HepG2 (cell line): ENCODE results near the gene PSMC3IP. TPM values are rescaled to one million over a fixed set of nuclear protein-coding genes. Genes with fewer than 3 reads are reported as not detected.
A peak's percentile ranks its signal among the peaks of the same experiment; 100 is the strongest.

ENCODE experiments used
- ATAC-seq: fragments of 200-7000 bp; cut with Tn5 transposase; 3 replicates; pipeline ENCODE4 v1.9.1; 2020; ENCODE audit warnings: mild to moderate bottlenecking, moderate library complexity
- BruUV-seq: library from RNA; stranded (reverse); fragments of 400-500 nt; replicated peaks from 2 replicates; lab custom pipeline; 2021; lab: Mats Ljungman, UMichigan
- CTCF ChIA-PET: fragments of 300-600 bp; formaldehyde crosslinking; extraction: SDS; loops from one replicate; lab custom pipeline; 2021; ENCODE audit warnings: low total read pairs, inconsistent platforms, low intra/inter-chr PET ratio; lab: Yijun Ruan, JAX
- POLR2A ChIA-PET: fragments of 350-600 bp; sonication (Branson Sonifier 250); formaldehyde crosslinking; loops from one replicate; lab custom pipeline; 2020; ENCODE audit warnings: antibody characterized with exemption, inconsistent platforms; lab: Yijun Ruan, JAX
- DNase-seq: peaks from one replicate; pipeline ENCODE4 v3.0.0-alpha.2; 2015; ENCODE audit warnings: low spot score
- FAIRE-seq: peaks from 3 replicates; lab custom pipeline; 2011; peaks lifted over from hg19 to GRCh38; lab: Jason Lieb, UNC
- H2AFZ ChIP-seq: one replicate; pipeline ENCODE4 v1.6.1; 2011; ENCODE audit warnings: low read length, inconsistent platforms
- H3K27ac ChIP-seq: fragments of 300-600 bp; 3 replicates; pipeline ENCODE4 v1.8.0; 2011; ENCODE audit warnings: mixed run types, mild to moderate bottlenecking, mixed read lengths, low read length, inconsistent platforms; ENCODE audit not compliant: insufficient read depth; ENCODE audit errors: extremely low read length
- H3K27me3 ChIP-seq, 2 experiments: fragments of 200-600 bp in 1 of 2; 2 replicates in 1 of 2; 3 replicates in 1 of 2; pipeline versions ENCODE4 v1.6.0 to v1.8.0; 2011; ENCODE audit warnings: low read length in 2 of 2, mild to moderate bottlenecking in 2 of 2, moderate library complexity in 2 of 2, inconsistent platforms in 1 of 2; ENCODE audit not compliant: insufficient read depth in 2 of 2, control insufficient read depth in 1 of 2
- H3K36me3 ChIP-seq, 2 experiments: fragments of 200-600 bp in 1 of 2; replicated peaks in 1 of 2; 2 replicates in 1 of 2; 3 replicates in 1 of 2; pipeline versions ENCODE4 v1.5.1 to v1.8.0; 2011; ENCODE audit warnings: low read length in 2 of 2, inconsistent platforms in 1 of 2; ENCODE audit not compliant: insufficient read depth in 2 of 2, control insufficient read depth in 1 of 2
- H3K4me1 ChIP-seq: 2 replicates; pipeline ENCODE4 v1.5.1; 2012; ENCODE audit warnings: low read length, inconsistent platforms; ENCODE audit not compliant: insufficient read depth
- H3K4me2 ChIP-seq: 2 replicates; pipeline ENCODE4 v1.6.0; 2011; ENCODE audit warnings: low read depth, low read length, inconsistent platforms
- H3K4me3 ChIP-seq, 3 experiments: fragments of 200-600 bp in 1 of 3; sonication (generic), shearing (Covaris generic) in 1 of 3; replicated peaks in 1 of 3; 2 replicates each; pipeline ENCODE4 v1.5.1; 2011 to 2016; ENCODE audit warnings: low read length in 3 of 3, inconsistent platforms in 2 of 3, low read depth in 2 of 3, mild to moderate bottlenecking in 2 of 3, control low read depth in 1 of 3, mixed read lengths in 1 of 3; ENCODE audit not compliant: insufficient read depth in 1 of 3
- H3K79me2 ChIP-seq: one replicate; pipeline ENCODE4 v1.6.1; 2011; ENCODE audit warnings: low read length, inconsistent platforms; ENCODE audit not compliant: insufficient read depth
- H3K9ac ChIP-seq: 2 replicates; pipeline ENCODE4 v1.6.0; 2011; ENCODE audit warnings: mild to moderate bottlenecking, low read depth, low read length, inconsistent platforms; ENCODE audit not compliant: insufficient read depth
- H3K9me3 ChIP-seq: 2 replicates; pipeline ENCODE4 v1.5.1; 2012; ENCODE audit warnings: mild to moderate bottlenecking, low read length
- H4K20me1 ChIP-seq: 2 replicates; pipeline ENCODE4 v1.6.0; 2011; ENCODE audit warnings: inconsistent platforms, mild to moderate bottlenecking, low read length, moderate library complexity; ENCODE audit not compliant: insufficient read depth
- ARID5B ChIP-seq: IDR thresholded peaks from 2 replicates; pipeline ENCODE4 v1.4.0; 2020; ENCODE audit warnings: mild to moderate bottlenecking, missing genetic modification reagents
- ETV6 ChIP-seq: sonication (generic); formaldehyde crosslinking; conservative IDR thresholded peaks from 2 replicates; pipeline ENCODE4 v1.4.0; 2020; ENCODE audit warnings: missing genetic modification reagents
- FOXK2 ChIP-seq: fragments of 450-650 bp; IDR thresholded peaks from 2 replicates; pipeline ENCODE4 v1.6.1; 2016
- GLI4 ChIP-seq: sonication (generic); formaldehyde crosslinking; IDR thresholded peaks from 2 replicates; pipeline ENCODE4 v1.5.1; 2020; ENCODE audit warnings: missing genetic modification reagents, mild to moderate bottlenecking, moderate library complexity, borderline replicate concordance
- HOXA3 ChIP-seq: sonication (generic); formaldehyde crosslinking; IDR thresholded peaks from 2 replicates; pipeline ENCODE4 v1.5.0; 2020; ENCODE audit warnings: missing genetic modification reagents
- IRF9 ChIP-seq: sonication (generic); formaldehyde crosslinking; IDR thresholded peaks from 2 replicates; pipeline ENCODE4 v1.8.0; 2022; ENCODE audit warnings: missing genetic modification reagents, mild to moderate bottlenecking, borderline replicate concordance
- KAT2B ChIP-seq: fragments of 150-350 bp; IDR thresholded peaks from 2 replicates; pipeline ENCODE4 v1.6.1; 2014; ENCODE audit warnings: low read depth, low read length, borderline replicate concordance
- KLF11 ChIP-seq: IDR thresholded peaks from 2 replicates; pipeline ENCODE4 v1.6.1; 2016; ENCODE audit warnings: missing compliant biosample characterization
- MIXL1 ChIP-seq: IDR thresholded peaks from 2 replicates; pipeline ENCODE4 v1.6.1; 2016
- PHF21A ChIP-seq: sonication (generic); formaldehyde crosslinking; IDR thresholded peaks from 2 replicates; pipeline ENCODE4 v1.5.0; 2020; ENCODE audit warnings: mild to moderate bottlenecking, missing genetic modification reagents
- RXRA ChIP-seq: sonication (generic); formaldehyde crosslinking; IDR thresholded peaks from 2 replicates; pipeline ENCODE4 v1.5.1; 2020; ENCODE audit warnings: missing genetic modification reagents
- WIZ ChIP-seq: sonication (generic); formaldehyde crosslinking; IDR thresholded peaks from 2 replicates; pipeline ENCODE4 v1.5.1; 2020; ENCODE audit warnings: mild to moderate bottlenecking, missing genetic modification reagents
- XRCC5 ChIP-seq: fragments of 200-400 bp; formaldehyde crosslinking; optimal IDR thresholded peaks from 2 replicates; pipeline ENCODE3; 2017; ENCODE audit warnings: mild to moderate bottlenecking, low read length
- ZBTB38 ChIP-seq: sonication (generic); formaldehyde crosslinking; IDR thresholded peaks from 2 replicates; pipeline ENCODE4 v1.5.1; 2020; ENCODE audit warnings: mild to moderate bottlenecking, missing genetic modification reagents
- ZBTB8A ChIP-seq: sonication (generic); formaldehyde crosslinking; IDR thresholded peaks from 2 replicates; pipeline ENCODE4 v1.4.0; 2020; ENCODE audit warnings: mild to moderate bottlenecking, low read depth, missing genetic modification reagents, borderline replicate concordance
- ZNF772 ChIP-seq: sonication (generic); formaldehyde crosslinking; IDR thresholded peaks from 2 replicates; pipeline ENCODE4 v1.5.0; 2020; ENCODE audit warnings: mild to moderate bottlenecking, missing genetic modification reagents
- ZNF782 ChIP-seq: sonication (generic); formaldehyde crosslinking; IDR thresholded peaks from 2 replicates; pipeline ENCODE4 v1.4.0; 2020; ENCODE audit warnings: missing genetic modification reagents, mild to moderate bottlenecking, borderline replicate concordance
- WGBS: methylation state at CpG from one replicate; pipeline ENCODE4 v1.1.6; 2017; ENCODE audit warnings: low lambda C conversion rate; 5-methylcytosine and 5-hydroxymethylcytosine counted together
- in situ Hi-C: cut with HindIII; loops from 2 replicates; pipeline ENCODE4 v1.10.0; 2017; ENCODE audit warnings: low pct_unique_long_range_greater_than_20kb; ENCODE audit not compliant: extremely low pct_ligation_motif_present
- intact Hi-C: fragments of 100-400 bp; cut with micrococcal nuclease; formaldehyde crosslinking; loops from one replicate; pipeline ENCODE4 v1.10.0; 2022; ENCODE audit not compliant: unreplicated experiment
- polyA plus RNA-seq, 8 experiments: library from polyadenylated mRNA; depleted of rRNA in 3 of 8; stranded (reverse) in 7 of 8; unstranded in 1 of 8; fragments of >200 nt; fragmentation: Illumina TruSeq in 4 of 8; extraction: Trizol in 4 of 8; gene quantifications; 2 replicates each; pipeline versions ENCODE4 v1.2.1 to v1.2.3, GENCODE V29; 2011 to 2016; ENCODE audit warnings: low read depth in 4 of 8, missing spikeins in 1 of 8, mixed read lengths in 1 of 8; ENCODE audit not compliant: insufficient read depth in 1 of 8
- total RNA-seq, 5 experiments: library from RNA; depleted of rRNA; stranded (reverse); fragments of >200 nt; fragmentation: Illumina TruSeq; extraction: Trizol; gene quantifications; 2 replicates each; pipeline ENCODE4 v1.2.3, GENCODE V29; 2016; ENCODE audit warnings: low read depth in 1 of 5

Gene PSMC3IP
- total and polyA plus RNA-seq, 2 of the 13 experiments (the other 11 are each of a cell fraction or from before 2014, with no cell fraction given): 6.5 to 22.4 TPM

GRCh38 chr17:42618442-42619150 is 41.1 kb upstream of the PSMC3IP start (continued):
- TF ChIP-seq WIZ (no peak), MIXL1 (CRISPR knock-in tag) (peak; percentile 25; the same call in 1 of the 2 replicates), GLI4 (CRISPR knock-in tag) (no peak), IRF9 (CRISPR knock-in tag) (no peak), RXRA (peak; percentile 61), HOXA3 (peak; percentile 20; the same call in 1 of the 2 replicates)

GRCh38 chr17:42617956-42618431 is 40.5 kb upstream of the PSMC3IP start:
- no TSS peak for BruUV-seq
- intact Hi-C loops: loop anchor here (1.0 to 5.0 kb wide), 3 partner anchors 39 to 64 kb away; partner anchors contain the start of genes CNTNAP1, PLEKHH3 and TUBG2
- H3K4me3 ChIP-seq: no peak overlapping the region
- no peak overlapping the region for H3K27ac ChIP-seq
- DNase-seq (no peak), FAIRE-seq (no peak), ATAC-seq (peak; percentile 13)
- peaks cover 17 to 24% of the 10 kb centered on the region in 2 experiments for H3K36me3 ChIP-seq
- in situ Hi-C loops: no loop called here
- no peaks in the 10 kb centered on the region for H3K9me3 ChIP-seq
- H3K27me3 ChIP-seq: no peaks in the 10 kb centered on the region
- WGBS: 85% methylated on average over 4 of the region's 4 CpGs
- ChIA-PET POLR2A (interaction anchor here (1.0 to 4.6 kb wide), 10 partner anchors 9 to 162 kb away, joined by 3 to 50 read pairs (median 7); partner anchors contain the start of genes PLEKHH3, PSMC3IP, RETREG3 and TUBG1), CTCF (interaction anchor here (1.5 to 1.9 kb wide), 2 partner anchors 9 to 63 kb away, joined by 6 read pairs; partner anchors contain the start of genes CCR10, RETREG3 and TUBG1)
- H3K4me2 ChIP-seq: no peak overlapping the region
- no peak overlapping the region for H3K9ac ChIP-seq
- no peak overlapping the region for H2AFZ ChIP-seq
- H3K4me1 ChIP-seq: peaks cover 35% of the 10 kb centered on the region
- no peaks in the 10 kb centered on the region for H4K20me1 ChIP-seq
- H3K79me2 ChIP-seq: no peaks in the 10 kb centered on the region
- TF ChIP-seq KAT2B: no peak
- TF ChIP-seq ZNF782 (CRISPR knock-in tag): no peak
- no peak for TF ChIP-seq ARID5B (CRISPR knock-in tag)
- no peak for TF ChIP-seq KLF11 (CRISPR knock-in tag)
- peak; percentile 8; the same call in 1 of the 2 replicates for TF ChIP-seq PHF21A (CRISPR knock-in tag)
- no peak for TF ChIP-seq ZNF772
- TF ChIP-seq FOXK2: no peak
- TF ChIP-seq ETV6 (CRISPR knock-in tag): no peak
- TF ChIP-seq ZBTB8A (CRISPR knock-in tag): no peak
- TF ChIP-seq XRCC5: no peak
- TF ChIP-seq ZBTB38 (CRISPR knock-in tag): peak; percentile 45; the same call in 1 of the 2 replicates
